GM12878 (cell line): ENCODE measurements around the gene CNDP2. TPM values are rescaled to one million over a fixed set of nuclear protein-coding genes. Genes with fewer than 3 reads are reported as not detected.
A peak's percentile ranks its signal among the peaks of the same experiment; 100 is the strongest.

Source experiments
- ATF7 ChIP-seq: fragments of 450-650 bp; IDR thresholded peaks from 2 replicates; pipeline ENCODE4 v1.6.1; 2016; ENCODE audit warnings: low read depth, mild to moderate bottlenecking
- CHD2 ChIP-seq: IDR thresholded peaks from 2 replicates; pipeline ENCODE4 v1.6.1; 2011; ENCODE audit warnings: low read depth, low read length, improper control_type of control experiment, borderline replicate concordance
- CREM ChIP-seq: IDR thresholded peaks from 2 replicates; pipeline ENCODE4 v1.6.1; 2014; ENCODE audit warnings: antibody characterized with exemption, low read depth
- EZH2 ChIP-seq: IDR thresholded peaks from 2 replicates; pipeline ENCODE4 v1.6.1; 2012; ENCODE audit warnings: low read depth, mild to moderate bottlenecking, control low read depth, inconsistent platforms, low read length, borderline replicate concordance; ENCODE audit not compliant: control insufficient read depth
- GATAD2B ChIP-seq: fragments of 450-650 bp; conservative IDR thresholded peaks from 2 replicates; pipeline ENCODE4 v1.6.1; 2017; ENCODE audit warnings: low read depth, mild to moderate bottlenecking, moderate library complexity
- IKZF1 ChIP-seq: fragments of 450-650 bp; conservative IDR thresholded peaks from 2 replicates; pipeline ENCODE4 v1.6.1; 2017; ENCODE audit warnings: antibody characterized with exemption, mild to moderate bottlenecking
- IKZF2 ChIP-seq, 2 experiments: fragments of 450-650 bp; IDR thresholded peaks; 2 replicates each; pipeline ENCODE4 v1.6.1; 2017; ENCODE audit warnings: mild to moderate bottlenecking in 2 of 2, moderate library complexity in 2 of 2
- MTA2 ChIP-seq: fragments of 450-650 bp; IDR thresholded peaks from 2 replicates; pipeline ENCODE4 v1.6.1; 2016; ENCODE audit warnings: low read depth, mild to moderate bottlenecking, moderate library complexity
- MYC ChIP-seq: IDR thresholded peaks from 2 replicates; pipeline ENCODE4 v1.6.1; 2011; ENCODE audit warnings: mild to moderate bottlenecking, low read length, moderate library complexity, inconsistent platforms; ENCODE audit not compliant: insufficient read depth, insufficient replicate concordance, insufficient read length, severe bottlenecking
- POLR2AphosphoS2 ChIP-seq: IDR thresholded peaks from 2 replicates; pipeline ENCODE4 v1.6.1; 2011; ENCODE audit warnings: low read depth, mild to moderate bottlenecking, low read length, improper control_type of control experiment, moderate library complexity
- RELA ChIP-seq: fragments of 450-650 bp; IDR thresholded peaks from 2 replicates; pipeline ENCODE4 v1.8.0; 2014; ENCODE audit warnings: borderline replicate concordance; ENCODE audit not compliant: partially characterized antibody
- RFX5 ChIP-seq: IDR thresholded peaks from 2 replicates; pipeline ENCODE4 v1.6.1; 2011; ENCODE audit warnings: low read depth, low read length, improper control_type of control experiment
- SMAD5 ChIP-seq: IDR thresholded peaks from 2 replicates; pipeline ENCODE4 v1.6.1; 2016; ENCODE audit warnings: antibody characterized with exemption, low read depth
- SPI1 ChIP-seq: IDR thresholded peaks from 2 replicates; pipeline ENCODE4 v1.6.1; 2011; ENCODE audit warnings: low read depth, mild to moderate bottlenecking, low read length, moderate library complexity, borderline replicate concordance; ENCODE audit not compliant: insufficient read depth
- SREBF1 ChIP-seq: IDR thresholded peaks from 2 replicates; pipeline ENCODE4 v1.6.1; 2012; ENCODE audit warnings: mild to moderate bottlenecking, low read length
- ZBTB4 ChIP-seq: fragments of 450-650 bp; formaldehyde crosslinking; IDR thresholded peaks from 2 replicates; pipeline ENCODE4 v1.4.0; 2022; ENCODE audit warnings: mild to moderate bottlenecking, moderate library complexity
- ZNF622 ChIP-seq: fragments of 450-650 bp; IDR thresholded peaks from 2 replicates; pipeline ENCODE4 v1.6.1; 2017; ENCODE audit warnings: mild to moderate bottlenecking, inconsistent platforms
- polyA plus RNA-seq, 11 experiments: library from polyadenylated mRNA; depleted of rRNA in 4 of 11; unstranded in 6 of 11; stranded (reverse) in 5 of 11; fragments of >200 nt; fragmentation: Nextera tagmentation in 4 of 11; fragmentation: Illumina TruSeq in 1 of 11; extraction: Ambion mirVana in 4 of 11; extraction: Trizol in 1 of 11; gene quantifications; 1 replicate in 1 of 11; 2 replicates in 10 of 11; pipeline versions ENCODE4 v1.2.1 to v1.2.3, GENCODE V29; 2011 to 2016; ENCODE audit warnings: inconsistent platforms in 2 of 11, missing spikeins in 2 of 11, low read depth in 1 of 11
- total RNA-seq, 4 experiments: library from RNA; depleted of rRNA in 3 of 4; stranded (reverse); fragments of >200 nt in 3 of 4; fragmentation: Illumina TruSeq in 1 of 4; extraction: Trizol in 1 of 4; gene quantifications; 2 replicates each; pipeline versions ENCODE4 v1.2.1 to v1.2.3, GENCODE V29; 2013 to 2021
- TF ChIP-seq, protein P1 (sequence below): fragments of 450-650 bp; IDR thresholded peaks from 2 replicates; pipeline ENCODE4 v1.6.1; 2016; ENCODE audit warnings: mild to moderate bottlenecking
- TF ChIP-seq, protein P2 (sequence below): fragments of 450-650 bp; IDR thresholded peaks from 2 replicates; pipeline ENCODE4 v1.6.1; 2017; ENCODE audit warnings: mild to moderate bottlenecking
- TF ChIP-seq, protein P3 (sequence below): fragments of 450-650 bp; IDR thresholded peaks from 2 replicates; pipeline ENCODE4 v1.6.1; 2017; ENCODE audit warnings: antibody characterized with exemption, mild to moderate bottlenecking, moderate library complexity

The CNDP2 gene
- total and polyA plus RNA-seq, 10 of the 15 experiments (the other 5 are each of a cell fraction or from before 2014, with no cell fraction given) = 63.5 to 213 (median 158) TPM

GRCh38 chr18:74498712-74499627 is 2.8 kb downstream of the CNDP2 start (continued):
- TF ChIP-seq ZBTB4 (CRISPR knock-in tag) = no peak
- TF ChIP-seq ATF7 = no peak; the same call in 1 of the 2 replicates
- TF ChIP-seq RFX5 = no peak
- no peak for TF ChIP-seq MTA2
- no peak for TF ChIP-seq SMAD5
- TF ChIP-seq IKZF2 (IDR thresholded peaks at IDR 0.05) = no peak
- TF ChIP-seq, protein P1, sequence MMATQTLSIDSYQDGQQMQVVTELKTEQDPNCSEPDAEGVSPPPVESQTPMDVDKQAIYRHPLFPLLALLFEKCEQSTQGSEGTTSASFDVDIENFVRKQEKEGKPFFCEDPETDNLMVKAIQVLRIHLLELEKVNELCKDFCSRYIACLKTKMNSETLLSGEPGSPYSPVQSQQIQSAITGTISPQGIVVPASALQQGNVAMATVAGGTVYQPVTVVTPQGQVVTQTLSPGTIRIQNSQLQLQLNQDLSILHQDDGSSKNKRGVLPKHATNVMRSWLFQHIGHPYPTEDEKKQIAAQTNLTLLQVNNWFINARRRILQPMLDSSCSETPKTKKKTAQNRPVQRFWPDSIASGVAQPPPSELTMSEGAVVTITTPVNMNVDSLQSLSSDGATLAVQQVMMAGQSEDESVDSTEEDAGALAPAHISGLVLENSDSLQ = peak; percentile 43
- no peak for TF ChIP-seq ZNF622
- TF ChIP-seq EZH2 = no peak
- TF ChIP-seq POLR2AphosphoS2 = no peak
- no peak for TF ChIP-seq CHD2
- no peak; the same call in 1 of the 2 replicates for TF ChIP-seq IKZF1
- TF ChIP-seq SREBF1 = no peak
- TF ChIP-seq GATAD2B = no peak
- no peak for TF ChIP-seq MYC
- TF ChIP-seq, protein P2, sequence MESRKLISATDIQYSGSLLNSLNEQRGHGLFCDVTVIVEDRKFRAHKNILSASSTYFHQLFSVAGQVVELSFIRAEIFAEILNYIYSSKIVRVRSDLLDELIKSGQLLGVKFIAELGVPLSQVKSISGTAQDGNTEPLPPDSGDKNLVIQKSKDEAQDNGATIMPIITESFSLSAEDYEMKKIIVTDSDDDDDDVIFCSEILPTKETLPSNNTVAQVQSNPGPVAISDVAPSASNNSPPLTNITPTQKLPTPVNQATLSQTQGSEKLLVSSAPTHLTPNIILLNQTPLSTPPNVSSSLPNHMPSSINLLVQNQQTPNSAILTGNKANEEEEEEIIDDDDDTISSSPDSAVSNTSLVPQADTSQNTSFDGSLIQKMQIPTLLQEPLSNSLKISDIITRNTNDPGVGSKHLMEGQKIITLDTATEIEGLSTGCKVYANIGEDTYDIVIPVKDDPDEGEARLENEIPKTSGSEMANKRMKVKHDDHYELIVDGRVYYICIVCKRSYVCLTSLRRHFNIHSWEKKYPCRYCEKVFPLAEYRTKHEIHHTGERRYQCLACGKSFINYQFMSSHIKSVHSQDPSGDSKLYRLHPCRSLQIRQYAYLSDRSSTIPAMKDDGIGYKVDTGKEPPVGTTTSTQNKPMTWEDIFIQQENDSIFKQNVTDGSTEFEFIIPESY = no peak
- TF ChIP-seq RELA = no peak
- TF ChIP-seq SPI1 = peak; percentile 24; the same call in 1 of the 2 replicates
- TF ChIP-seq CREM = no peak; the same call in 1 of the 2 replicates
- TF ChIP-seq, protein P3, sequence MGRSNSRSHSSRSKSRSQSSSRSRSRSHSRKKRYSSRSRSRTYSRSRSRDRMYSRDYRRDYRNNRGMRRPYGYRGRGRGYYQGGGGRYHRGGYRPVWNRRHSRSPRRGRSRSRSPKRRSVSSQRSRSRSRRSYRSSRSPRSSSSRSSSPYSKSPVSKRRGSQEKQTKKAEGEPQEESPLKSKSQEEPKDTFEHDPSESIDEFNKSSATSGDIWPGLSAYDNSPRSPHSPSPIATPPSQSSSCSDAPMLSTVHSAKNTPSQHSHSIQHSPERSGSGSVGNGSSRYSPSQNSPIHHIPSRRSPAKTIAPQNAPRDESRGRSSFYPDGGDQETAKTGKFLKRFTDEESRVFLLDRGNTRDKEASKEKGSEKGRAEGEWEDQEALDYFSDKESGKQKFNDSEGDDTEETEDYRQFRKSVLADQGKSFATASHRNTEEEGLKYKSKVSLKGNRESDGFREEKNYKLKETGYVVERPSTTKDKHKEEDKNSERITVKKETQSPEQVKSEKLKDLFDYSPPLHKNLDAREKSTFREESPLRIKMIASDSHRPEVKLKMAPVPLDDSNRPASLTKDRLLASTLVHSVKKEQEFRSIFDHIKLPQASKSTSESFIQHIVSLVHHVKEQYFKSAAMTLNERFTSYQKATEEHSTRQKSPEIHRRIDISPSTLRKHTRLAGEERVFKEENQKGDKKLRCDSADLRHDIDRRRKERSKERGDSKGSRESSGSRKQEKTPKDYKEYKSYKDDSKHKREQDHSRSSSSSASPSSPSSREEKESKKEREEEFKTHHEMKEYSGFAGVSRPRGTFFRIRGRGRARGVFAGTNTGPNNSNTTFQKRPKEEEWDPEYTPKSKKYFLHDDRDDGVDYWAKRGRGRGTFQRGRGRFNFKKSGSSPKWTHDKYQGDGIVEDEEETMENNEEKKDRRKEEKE = no peak
